Gastrocnemius medialis (tissue), 4 donors: Measurements from ENCODE around the gene EPB41.

Source experiments
- CTCF ChIP-seq, 5 experiments: fragments of 450-650 bp in 3 of 5; fragments of 200-600 bp in 2 of 5; sonication (generic) in 2 of 5; IDR thresholded peaks in 4 of 5; conservative IDR thresholded peaks in 1 of 5; 1 replicate in 4 of 5; 2 replicates in 1 of 5; pipeline ENCODE4 v1.5.1; 2016 to 2019; ENCODE audit warnings: antibody characterized with exemption in 5 of 5, mild to moderate bottlenecking in 3 of 5, moderate library complexity in 3 of 5
- POLR2A ChIP-seq, 2 donors: fragments of 450-650 bp; IDR thresholded peaks; one replicate each; pipeline ENCODE4 v1.6.1; 2017; ENCODE audit warnings: antibody characterized with exemption in 2 of 2, mild to moderate bottlenecking in 2 of 2, moderate library complexity in 2 of 2

DNA sequence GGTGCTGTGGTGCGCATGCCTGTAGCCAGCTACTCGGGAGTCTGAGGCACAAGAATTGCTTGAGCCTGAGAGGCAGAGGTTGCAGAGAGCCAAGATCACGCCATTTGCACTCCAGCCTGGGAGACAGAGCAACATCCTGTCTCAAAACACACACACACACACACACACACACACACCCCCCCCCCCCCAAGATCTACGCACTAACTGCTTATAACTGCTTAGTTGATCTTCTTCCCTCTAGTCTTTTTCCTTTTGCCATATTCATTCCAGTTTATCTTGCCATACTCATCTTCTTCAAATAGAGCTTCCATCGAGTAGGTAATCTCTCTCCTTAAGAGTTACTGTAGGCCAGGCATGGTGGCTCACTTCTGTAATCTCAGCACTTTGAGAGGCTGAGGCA lies 20.9 kb downstream of the EPB41 start:
- TF ChIP-seq CTCF (IDR thresholded peaks at IDR 0.05 in 4 of 5, conservative IDR thresholded peaks at IDR 0.05 in 1 of 5) (no peak), POLR2A (IDR thresholded peaks at IDR 0.05) (no peak)
